IPS-18c (cell line): ENCODE data around the gene AFAP1L1.

Source experiments
- H3K4me3 ChIP-seq: 2 replicates; pipeline ENCODE4 v1.7.0; 2013; ENCODE audit warnings: low read depth, mild to moderate bottlenecking, low read length, moderate library complexity; ENCODE audit not compliant: insufficient read depth
- H3K9me3 ChIP-seq: one replicate; pipeline ENCODE4 v1.6.1; 2013; ENCODE audit warnings: mild to moderate bottlenecking, low read length, moderate library complexity; ENCODE audit not compliant: control insufficient read depth, insufficient read depth

The AFAP1L1 gene

DNA sequence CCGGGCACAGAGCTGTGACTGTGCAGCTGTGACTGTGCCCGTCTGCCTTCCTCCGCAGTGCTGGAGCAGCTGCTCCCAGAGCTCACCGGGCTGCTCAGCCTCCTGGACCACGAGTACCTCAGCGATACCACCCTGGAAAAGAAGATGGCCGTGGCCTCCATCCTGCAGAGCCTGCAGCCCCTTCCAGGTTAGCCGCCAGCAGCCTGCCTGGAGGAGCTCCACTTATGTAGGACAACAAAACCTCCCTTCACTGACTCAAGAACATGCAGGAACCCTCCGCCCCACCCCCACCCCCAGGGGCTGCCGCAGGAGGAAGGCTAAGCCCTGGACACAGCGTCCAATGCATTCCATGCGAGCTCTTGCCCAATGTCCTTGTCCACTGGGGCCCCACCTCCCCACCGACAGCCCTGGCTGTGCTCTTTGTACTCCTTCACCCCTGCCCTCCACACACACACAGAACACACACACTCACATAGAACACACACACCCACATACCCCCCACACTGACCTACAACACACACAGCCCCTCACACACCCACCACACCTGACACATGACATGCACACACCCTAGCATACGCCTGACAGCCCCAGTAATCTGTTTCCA, 27.9 kb downstream of the AFAP1L1 start:
- Histone ChIP-seq H3K4me3 (no peak overlapping the region), H3K9me3 (no peaks in the 10 kb centered on the region)

DNA sequence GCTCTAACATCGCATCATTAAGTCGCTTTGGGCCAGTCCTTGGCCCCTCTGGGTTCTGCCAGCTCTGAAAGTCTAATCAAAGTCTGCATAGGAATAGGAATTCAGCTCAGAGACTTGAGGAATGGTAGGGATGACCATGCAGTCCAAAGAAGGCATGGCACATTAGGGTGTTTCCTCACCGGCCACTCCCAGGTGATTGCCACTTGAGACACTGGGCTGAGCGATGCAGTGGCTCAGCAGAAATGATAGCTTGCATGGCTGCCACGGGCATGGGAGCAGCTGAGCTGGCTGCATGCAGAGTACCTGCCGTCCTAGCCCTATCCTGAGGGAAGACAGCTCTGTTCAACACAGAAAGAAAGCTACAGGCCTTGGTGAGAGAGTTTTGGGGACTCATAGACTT, 28.8 kb downstream of the AFAP1L1 start:
- no peaks in the 10 kb centered on the region for H3K9me3 ChIP-seq
- H3K4me3 ChIP-seq, result no peak overlapping the region

DNA sequence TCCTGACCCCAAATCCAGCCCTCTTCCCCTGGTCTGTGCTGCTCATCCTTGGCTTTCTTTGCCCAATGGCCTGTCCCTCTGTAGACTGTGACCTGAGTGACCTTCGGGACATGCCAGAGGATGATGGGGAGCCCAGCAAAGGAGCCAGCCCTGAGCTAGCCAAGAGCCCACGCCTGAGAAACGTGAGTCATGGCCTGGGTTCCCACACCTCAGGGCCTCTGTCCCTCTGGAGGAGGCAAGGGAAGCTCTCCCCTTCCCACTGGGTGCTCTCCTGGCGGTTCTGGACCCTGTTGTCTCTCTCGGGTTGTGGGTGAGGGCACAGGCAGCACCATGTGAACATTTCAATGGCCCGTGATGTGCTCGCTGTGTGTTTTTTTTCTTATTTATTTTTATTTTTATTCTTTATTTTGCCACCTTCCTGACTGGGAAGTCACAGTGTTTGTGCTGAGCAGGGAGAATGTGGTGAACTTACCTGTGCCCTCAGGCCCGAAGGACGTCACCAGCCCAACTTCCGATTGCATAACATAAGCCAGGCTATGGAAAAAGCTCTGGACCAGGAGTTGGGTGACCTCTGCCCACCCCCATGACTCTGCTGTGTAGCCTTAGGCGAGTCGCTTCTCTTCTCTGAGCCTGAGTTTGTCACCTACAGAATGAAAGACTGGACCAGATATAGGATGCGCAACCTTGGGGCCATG, 29.5 kb downstream of the AFAP1L1 start:
- Histone ChIP-seq H3K4me3 (no peak overlapping the region), H3K9me3 (no peaks in the 10 kb centered on the region)

DNA sequence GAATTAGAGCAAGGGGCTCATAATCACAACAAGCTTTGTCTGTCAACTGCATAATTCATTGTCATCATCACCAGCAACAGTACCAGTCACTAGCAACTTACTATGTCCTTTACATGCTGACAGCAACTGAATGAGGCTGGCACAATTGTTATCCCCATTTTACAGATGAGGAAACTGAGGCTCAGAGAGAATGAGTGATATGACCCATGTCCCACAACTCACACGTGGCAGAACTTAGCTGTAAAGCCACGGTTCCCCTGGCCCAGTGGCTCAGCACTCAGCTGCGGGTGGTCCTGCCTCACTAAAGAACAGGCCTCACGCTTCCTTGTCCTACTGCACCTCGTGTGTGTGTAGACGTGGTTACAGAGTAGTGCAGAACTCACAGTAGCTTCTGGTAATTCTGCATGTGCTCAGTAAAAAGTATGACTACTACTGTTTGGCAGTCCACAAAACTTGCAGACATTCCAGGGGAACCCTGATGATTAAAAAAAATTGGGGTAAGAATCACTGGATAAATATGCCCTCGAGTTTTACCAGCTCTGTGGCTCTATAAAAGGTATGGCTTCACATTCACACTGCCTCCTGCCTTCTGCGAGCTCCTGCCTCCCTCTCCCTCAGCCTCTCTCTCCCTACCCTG, 30.2 kb downstream of the AFAP1L1 start:
- H3K4me3 ChIP-seq, result no peak overlapping the region
- no peaks in the 10 kb centered on the region for H3K9me3 ChIP-seq

DNA sequence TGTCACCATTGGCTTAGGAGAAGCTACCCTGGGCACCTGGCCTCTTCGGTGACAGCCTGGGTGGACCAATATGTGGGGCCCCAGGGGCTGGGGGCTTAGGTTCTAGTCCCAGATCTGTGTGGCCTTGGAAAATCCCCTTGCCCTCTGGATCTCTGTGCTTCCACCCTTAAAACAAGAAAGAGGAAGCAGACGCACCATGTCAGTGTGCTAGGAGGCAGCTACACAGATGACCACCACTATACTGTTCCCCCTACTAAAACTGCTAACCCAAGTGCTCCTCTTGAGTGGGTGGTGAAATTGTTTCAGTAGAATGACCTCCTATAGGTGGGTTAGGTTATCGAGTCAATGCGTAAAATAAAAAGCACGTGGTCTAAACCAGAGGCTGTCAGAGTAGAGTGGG, 31.0 kb downstream of the AFAP1L1 start:
- H3K9me3 ChIP-seq, result no peaks in the 10 kb centered on the region

DNA sequence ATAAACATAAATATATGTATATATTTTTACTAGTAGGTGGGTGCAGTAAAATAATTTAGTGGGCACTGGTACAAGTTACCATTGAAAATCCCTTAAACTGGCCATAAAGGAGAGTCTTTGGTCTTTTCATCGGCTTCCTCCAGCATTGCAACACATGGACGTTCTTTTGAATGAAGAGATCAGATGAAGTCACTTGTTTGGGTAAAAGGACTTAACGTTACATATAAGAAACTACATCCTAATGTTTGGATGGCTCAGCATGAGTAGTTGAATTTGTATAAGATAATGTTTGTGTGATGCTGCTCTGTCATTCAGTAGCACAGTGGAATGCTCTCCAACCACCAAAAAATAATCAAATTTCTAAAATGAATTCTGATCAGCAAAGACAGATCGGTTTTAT, 31.6 kb downstream of the AFAP1L1 start:
- Histone ChIP-seq H3K4me3 (no peak overlapping the region), H3K9me3 (no peaks in the 10 kb centered on the region)

More for the DNA sequence above, 31.0 kb downstream of the AFAP1L1 start:
- H3K4me3 ChIP-seq, result no peak overlapping the region

DNA sequence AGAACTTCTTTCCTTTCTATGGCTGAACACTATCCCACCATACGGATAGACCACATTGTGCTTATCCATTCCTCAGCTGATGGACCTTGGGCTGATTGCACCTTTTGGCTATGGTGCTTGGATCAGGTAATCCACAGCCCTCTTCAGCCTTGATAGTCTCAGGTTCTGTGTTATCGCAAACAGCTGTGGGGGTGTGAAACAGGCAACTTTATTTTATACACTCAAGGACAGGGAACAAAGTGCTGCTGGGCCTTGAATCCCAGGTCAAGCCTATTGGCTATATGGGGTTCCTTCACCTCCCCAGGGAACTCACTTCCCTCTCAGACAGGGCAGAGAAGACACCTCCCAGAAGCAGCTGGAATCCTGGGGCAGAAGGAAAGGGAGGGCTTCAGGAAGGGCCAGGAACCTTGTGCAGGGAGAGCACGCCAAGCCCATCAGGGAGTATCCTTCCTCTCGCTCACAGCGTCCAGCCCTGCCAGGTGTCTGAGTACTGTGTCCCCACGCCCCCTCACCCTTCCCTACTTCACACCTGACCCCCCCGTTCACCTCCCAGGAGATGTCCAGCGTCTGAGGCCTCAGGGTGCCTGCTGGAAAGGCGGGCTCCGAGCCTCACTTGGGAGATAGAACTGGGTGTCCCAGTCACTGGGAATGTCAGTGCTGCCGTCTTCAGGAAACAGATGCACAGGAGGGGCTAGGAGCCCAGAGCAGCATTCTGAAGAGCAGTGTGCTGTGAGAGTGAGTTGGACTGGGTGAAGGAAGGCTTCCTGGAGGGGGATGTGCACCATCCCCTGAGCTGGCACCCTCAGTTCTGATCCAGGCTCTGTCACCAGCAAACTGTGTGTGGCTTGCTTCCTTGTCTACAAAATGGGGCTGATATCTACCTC, 32.8 kb downstream of the AFAP1L1 start:
- Histone ChIP-seq H3K4me3 (no peak overlapping the region), H3K9me3 (no peaks in the 10 kb centered on the region)

DNA sequence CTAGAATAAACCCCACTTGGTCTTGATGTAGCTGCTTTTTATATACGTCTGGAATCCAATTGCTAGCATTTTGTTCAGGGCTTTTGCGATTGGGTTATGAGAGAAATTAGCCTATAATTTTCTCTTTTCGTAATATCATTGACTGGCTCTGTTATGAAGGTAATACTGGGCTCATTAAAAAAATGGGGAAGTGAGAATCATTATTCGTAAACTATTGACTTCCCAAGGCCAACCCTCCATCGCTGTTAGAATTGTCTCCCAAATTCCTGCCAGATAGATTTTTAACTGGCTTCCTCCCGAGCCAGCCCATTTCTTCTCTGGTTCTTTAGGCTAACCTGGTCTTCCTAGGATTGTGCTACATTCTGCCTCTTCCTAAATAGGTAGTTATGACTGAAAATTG, 37.7 kb downstream of the AFAP1L1 start:
- no peak overlapping the region for H3K4me3 ChIP-seq
- no peaks in the 10 kb centered on the region for H3K9me3 ChIP-seq

DNA sequence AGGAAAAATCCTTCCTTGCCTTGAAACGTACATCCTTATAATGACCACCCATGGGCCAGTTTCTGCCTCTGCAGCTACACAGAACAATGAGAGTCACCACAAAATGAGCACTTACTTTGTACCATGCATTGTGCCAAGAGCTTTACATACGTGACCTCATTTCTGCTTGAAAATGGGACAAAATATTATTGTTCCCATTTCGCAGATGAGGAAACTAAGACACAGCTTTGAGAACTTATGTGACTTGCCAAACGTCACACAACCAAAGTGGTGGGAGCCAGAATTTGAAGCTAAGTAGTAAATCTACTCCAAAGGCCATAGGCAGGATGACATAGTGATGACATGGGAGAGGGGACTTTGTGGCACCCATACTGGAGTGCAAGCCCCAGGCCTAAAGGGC, 38.8 kb downstream of the AFAP1L1 start:
- Histone ChIP-seq H3K9me3 (no peaks in the 10 kb centered on the region), H3K4me3 (no peak overlapping the region)

DNA sequence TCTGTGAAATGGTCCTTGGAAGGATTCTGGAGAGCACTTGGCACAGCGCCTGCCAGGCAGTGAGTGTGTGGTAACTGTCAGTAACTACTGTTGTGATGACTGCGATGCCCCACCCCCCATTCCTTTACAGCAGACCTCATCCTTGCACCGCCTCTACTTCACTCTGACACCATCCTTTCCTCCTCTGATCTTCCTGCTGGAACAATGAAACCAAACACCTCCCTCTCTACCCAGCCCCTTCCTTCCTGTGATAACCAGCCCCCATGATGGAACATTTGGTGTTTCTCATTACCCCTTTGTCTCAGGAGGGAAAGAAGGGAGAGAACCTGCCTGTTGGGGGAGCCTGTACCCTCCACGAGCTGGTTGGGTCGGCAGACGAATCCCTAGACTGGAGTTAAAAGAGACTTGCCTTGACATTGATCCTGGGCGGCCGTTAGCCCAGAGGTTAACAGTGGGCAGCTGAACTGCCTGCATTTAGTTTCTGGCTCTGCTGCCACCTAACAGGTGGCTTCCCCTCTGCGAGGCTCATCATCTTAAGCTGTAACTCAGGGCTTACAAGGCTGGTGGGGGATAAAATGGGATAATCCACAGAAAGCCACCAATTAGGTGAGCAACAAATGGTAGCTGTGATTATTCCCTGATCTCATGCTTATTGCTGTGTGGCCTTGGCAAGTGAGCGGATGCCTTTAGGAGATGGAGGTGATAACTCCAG, 39.4 kb downstream of the AFAP1L1 start:
- Histone ChIP-seq H3K9me3 (no peaks in the 10 kb centered on the region), H3K4me3 (no peak overlapping the region)

DNA sequence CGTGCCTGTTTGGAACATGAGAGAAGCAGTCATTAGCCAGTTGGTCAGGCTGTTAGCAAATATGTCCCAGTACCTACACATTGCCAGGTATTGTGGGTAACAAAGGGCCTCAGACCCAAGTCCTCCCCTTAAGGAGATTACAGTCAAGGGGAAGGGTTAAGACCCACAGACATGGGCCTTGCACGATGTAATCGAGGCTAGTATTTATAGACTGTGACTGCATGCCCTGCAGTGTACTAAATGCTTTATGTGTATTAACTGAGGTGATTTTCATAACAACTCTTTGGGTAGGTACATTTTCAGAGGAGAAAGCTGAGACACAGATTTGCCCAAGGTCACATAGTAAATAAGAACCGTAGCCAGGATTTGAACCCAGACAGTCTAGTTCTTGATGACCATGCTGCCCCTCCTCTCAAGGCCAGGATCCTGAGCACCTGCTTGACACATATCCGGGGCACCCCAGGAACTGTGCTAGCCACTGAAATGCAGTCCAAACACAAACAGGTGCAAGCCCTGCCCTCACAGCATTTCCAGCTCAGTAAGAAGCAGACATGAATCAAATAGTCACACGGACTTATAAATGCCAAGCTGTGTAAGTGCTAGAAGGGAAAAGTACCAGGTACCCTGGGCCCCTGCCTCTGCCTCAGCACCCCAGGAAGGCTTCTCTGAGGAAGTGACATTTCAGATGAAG, 41.6 kb downstream of the AFAP1L1 start:
- Histone ChIP-seq H3K4me3 (no peak overlapping the region), H3K9me3 (no peaks in the 10 kb centered on the region)

DNA sequence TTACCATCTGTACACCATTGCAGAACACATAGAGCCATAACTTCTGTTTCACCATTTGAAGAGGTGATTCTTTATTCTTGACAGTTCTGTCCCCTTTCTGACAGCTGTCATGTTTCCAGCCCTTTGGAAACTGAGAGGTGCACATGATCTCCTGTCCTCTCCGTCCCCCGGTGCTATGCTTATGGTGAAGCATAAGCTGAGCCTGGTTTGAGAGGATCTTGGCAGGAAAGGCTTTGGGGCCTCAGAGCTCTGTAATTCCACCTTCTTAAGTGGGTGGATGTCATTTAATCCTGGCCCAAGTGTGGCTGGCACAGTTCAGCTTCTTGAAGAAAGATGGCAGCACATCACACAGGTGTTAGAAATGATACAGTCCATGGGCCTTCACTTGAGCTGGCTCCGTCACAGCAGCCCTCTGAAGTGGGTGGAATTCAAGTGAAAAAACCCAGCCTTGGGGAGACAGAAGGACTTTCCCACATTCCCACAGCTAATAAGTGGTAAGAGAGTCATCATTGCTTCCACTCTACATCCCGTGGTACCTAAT, 43.0 kb downstream of the AFAP1L1 start:
- no peaks in the 10 kb centered on the region for H3K9me3 ChIP-seq
- no peak overlapping the region for H3K4me3 ChIP-seq

DNA sequence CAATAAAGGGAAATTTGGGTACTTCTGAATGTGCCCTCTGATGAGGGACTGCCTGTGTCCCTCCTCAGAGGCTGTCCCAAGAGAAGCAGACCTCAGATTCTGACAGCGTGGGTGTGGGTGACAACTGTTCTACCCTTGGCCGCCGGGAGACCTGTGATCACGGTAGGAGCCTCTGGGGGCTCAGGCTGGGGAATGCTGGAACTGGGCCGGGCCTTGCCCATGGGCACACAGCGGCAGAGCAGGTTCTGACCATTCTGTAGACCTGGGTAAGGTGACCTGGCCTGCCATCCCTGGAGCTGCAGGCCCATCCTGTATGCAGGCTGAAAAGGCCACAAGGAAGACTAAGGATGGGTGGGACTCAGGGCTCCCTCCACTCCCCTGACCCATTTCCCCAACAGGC, 44.1 kb downstream of the AFAP1L1 start:
- Histone ChIP-seq H3K9me3 (no peaks in the 10 kb centered on the region), H3K4me3 (no peak overlapping the region)

DNA sequence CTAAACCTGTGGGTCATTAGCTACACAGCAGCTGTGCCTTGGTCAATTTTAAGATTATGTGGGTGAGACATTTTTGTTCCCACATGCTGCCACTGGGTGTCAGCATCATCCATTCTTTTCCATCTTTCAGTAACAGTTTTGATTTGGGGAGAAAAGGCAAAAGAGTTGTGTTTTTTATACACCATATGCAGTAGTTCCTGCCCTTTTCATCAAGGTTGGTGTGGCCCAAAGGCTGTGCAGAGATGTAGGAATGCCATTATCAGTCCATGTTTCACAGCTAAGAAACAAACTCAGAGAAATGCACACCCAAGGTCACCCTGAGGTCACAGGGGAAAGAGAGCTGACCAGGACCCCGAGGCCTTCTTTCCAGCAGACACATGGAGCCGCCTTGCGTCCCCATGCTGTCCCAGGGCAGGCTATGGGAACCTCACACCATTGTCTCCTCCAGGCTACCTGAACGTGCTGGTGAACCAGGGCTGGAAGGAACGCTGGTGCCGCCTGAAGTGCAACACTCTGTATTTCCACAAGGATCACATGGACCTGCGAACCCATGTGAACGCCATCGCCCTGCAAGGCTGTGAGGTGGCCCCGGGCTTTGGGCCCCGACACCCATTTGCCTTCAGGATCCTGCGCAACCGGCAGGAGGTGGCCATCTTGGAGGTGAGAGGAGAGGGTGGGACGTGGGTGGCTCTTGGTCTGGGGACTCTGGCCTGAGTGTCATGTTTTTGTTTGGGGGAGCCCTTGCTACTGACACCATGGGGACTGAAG, 45.8 kb downstream of the AFAP1L1 start:
- no peaks in the 10 kb centered on the region for H3K9me3 ChIP-seq
- no peak overlapping the region for H3K4me3 ChIP-seq

DNA sequence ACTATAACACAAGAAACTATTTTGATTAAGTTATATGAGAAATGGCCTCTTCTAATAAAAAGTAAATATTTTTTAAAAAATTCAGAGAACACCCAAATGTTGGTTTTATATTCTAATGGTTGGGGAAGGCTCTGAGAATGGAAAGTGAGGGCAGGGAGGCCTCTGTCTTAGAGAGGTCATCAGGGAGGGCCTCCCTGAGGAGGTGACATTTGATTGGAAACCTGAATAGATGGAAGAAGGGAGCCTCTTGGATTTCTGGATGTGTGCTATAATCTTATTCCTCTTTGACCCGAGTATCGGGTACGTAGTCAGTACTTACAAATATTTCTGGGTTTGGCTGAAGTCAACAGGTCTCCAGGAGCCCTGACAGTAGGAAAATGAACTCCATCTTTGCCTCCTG, 47.5 kb downstream of the AFAP1L1 start:
- Histone ChIP-seq H3K9me3 (no peaks in the 10 kb centered on the region), H3K4me3 (no peak overlapping the region)
